SK-N-SH treated with all-trans-retinoic acid at 6 μM for 48 hours (cell line): ENCODE data around the gene BRD4.

ENCODE experiments used
- ATAC-seq: fragments of 200-7000 bp; cut with Tn5 transposase; 3 replicates; pipeline ENCODE4 v1.9.1; 2020; ENCODE audit warnings: mild to moderate bottlenecking, moderate library complexity
- ARNTL ChIP-seq: fragments of 450-650 bp; formaldehyde crosslinking; IDR thresholded peaks from 2 replicates; pipeline ENCODE4 v1.5.0; 2020; ENCODE audit warnings: low read depth, mild to moderate bottlenecking, moderate library complexity, borderline replicate concordance
- BACH2 ChIP-seq: fragments of 250-450 bp; sonication (Bioruptor Pico); IDR thresholded peaks from 2 replicates; pipeline ENCODE4 v1.9.0; 2021; ENCODE audit warnings: mild to moderate bottlenecking, borderline replicate concordance
- CREB5 ChIP-seq: fragments of 250-450 bp; sonication (Bioruptor Pico); IDR thresholded peaks from 2 replicates; pipeline ENCODE4 v1.5.1; 2020; ENCODE audit warnings: low read depth, mild to moderate bottlenecking, moderate library complexity
- CSDC2 ChIP-seq: fragments of 250-450 bp; sonication (Bioruptor Pico); IDR thresholded peaks from 2 replicates; pipeline ENCODE4 v1.5.0; 2020; ENCODE audit warnings: mild to moderate bottlenecking, moderate library complexity
- CSRNP3 ChIP-seq: fragments of 250-450 bp; sonication (Bioruptor Pico); IDR thresholded peaks from 2 replicates; pipeline ENCODE4 v1.5.1; 2021; ENCODE audit warnings: mild to moderate bottlenecking, moderate library complexity
- ESRRG ChIP-seq: fragments of 250-450 bp; sonication (Bioruptor Pico); IDR thresholded peaks from 2 replicates; pipeline ENCODE4 v1.6.1; 2021; ENCODE audit warnings: mild to moderate bottlenecking
- GLIS3 ChIP-seq: fragments of 250-450 bp; sonication (Bioruptor Pico); IDR thresholded peaks from 2 replicates; pipeline ENCODE4 v1.5.0; 2020; ENCODE audit warnings: mild to moderate bottlenecking, moderate library complexity
- ISL1 ChIP-seq: fragments of 250-450 bp; sonication (Bioruptor Pico); IDR thresholded peaks from 2 replicates; pipeline ENCODE4 v2.1.2; 2022; ENCODE audit warnings: mild to moderate bottlenecking, moderate library complexity
- OSR1 ChIP-seq: fragments of 250-450 bp; sonication (Bioruptor Pico); IDR thresholded peaks from 2 replicates; pipeline ENCODE4 v1.8.0; 2022; ENCODE audit warnings: moderate library complexity, mild to moderate bottlenecking, inconsistent platforms
- POU6F1 ChIP-seq: fragments of 250-450 bp; sonication (Bioruptor Pico); IDR thresholded peaks from 2 replicates; pipeline ENCODE4 v1.8.0; 2021; ENCODE audit warnings: low read depth, mild to moderate bottlenecking, moderate library complexity, borderline replicate concordance
- PPARA ChIP-seq: fragments of 250-450 bp; sonication (Bioruptor Pico); IDR thresholded peaks from 2 replicates; pipeline ENCODE4 v1.5.0; 2020; ENCODE audit warnings: mild to moderate bottlenecking, borderline replicate concordance
- SNAI2 ChIP-seq: fragments of 250-450 bp; sonication (Bioruptor Pico); IDR thresholded peaks from 2 replicates; pipeline ENCODE4 v1.5.0; 2020; ENCODE audit warnings: mild to moderate bottlenecking, moderate library complexity
- TCF4 ChIP-seq: fragments of 250-450 bp; sonication (Bioruptor Pico); IDR thresholded peaks from 2 replicates; pipeline ENCODE4 v1.8.0; 2021; ENCODE audit warnings: mild to moderate bottlenecking, moderate library complexity, borderline replicate concordance
- TSHZ2 ChIP-seq: fragments of 250-450 bp; sonication (Bioruptor Pico); IDR thresholded peaks from 2 replicates; pipeline ENCODE4 v1.5.0; 2020; ENCODE audit warnings: mild to moderate bottlenecking, moderate library complexity
- ZC3H10 ChIP-seq: fragments of 250-450 bp; sonication (Bioruptor Pico); IDR thresholded peaks from 2 replicates; pipeline ENCODE4 v1.5.1; 2021; ENCODE audit warnings: mild to moderate bottlenecking, moderate library complexity
- ZFP3 ChIP-seq: fragments of 250-450 bp; sonication (Bioruptor Pico); IDR thresholded peaks from 2 replicates; pipeline ENCODE4 v1.5.0; 2020; ENCODE audit warnings: mild to moderate bottlenecking, moderate library complexity
- ZFP30 ChIP-seq: fragments of 450-650 bp; formaldehyde crosslinking; IDR thresholded peaks from 2 replicates; pipeline ENCODE4 v1.5.0; 2022; ENCODE audit warnings: mild to moderate bottlenecking, moderate library complexity
- ZNF565 ChIP-seq: fragments of 450-650 bp; formaldehyde crosslinking; conservative IDR thresholded peaks from 2 replicates; pipeline ENCODE4 v1.5.0; 2020; ENCODE audit warnings: low read depth, mild to moderate bottlenecking, moderate library complexity
- ZNF70 ChIP-seq: fragments of 450-650 bp; formaldehyde crosslinking; IDR thresholded peaks from 2 replicates; pipeline ENCODE4 v1.5.0; 2020; ENCODE audit warnings: mild to moderate bottlenecking, moderate library complexity

The BRD4 gene

GRCh38 chr19:15292847-15293582 lies 39.3 kb downstream of the BRD4 start:
- no peak for ATAC-seq
- no peak for TF ChIP-seq ZFP3 (CRISPR knock-in tag)
- TF ChIP-seq TCF4 (CRISPR knock-in tag) = 0 out of 2 replicates have a peak, but pooled peaks have one; percentile 16

GRCh38 chr19:15292140-15292539 lies 40.2 kb downstream of the BRD4 start:
- TF ChIP-seq TCF4 (CRISPR knock-in tag) (0 out of 2 replicates have a peak, but pooled peaks have one; percentile 16), CREB5 (CRISPR knock-in tag) (no peak)
- ATAC-seq = no peak

GRCh38 chr19:15291548-15292021 lies 40.8 kb downstream of the BRD4 start:
- ATAC-seq = no peak
- TF ChIP-seq ISL1 (CRISPR knock-in tag) (no peak), ZNF70 (no peak), POU6F1 (CRISPR knock-in tag) (no peak), ZNF565 (no peak), SNAI2 (CRISPR knock-in tag) (no peak), ZC3H10 (CRISPR knock-in tag) (no peak), ESRRG (CRISPR knock-in tag) (no peak), ARNTL (CRISPR knock-in tag) (no peak), CREB5 (CRISPR knock-in tag) (no peak), BACH2 (CRISPR knock-in tag) (no peak), OSR1 (CRISPR knock-in tag) (no peak), TSHZ2 (no peak)

GRCh38 chr19:15291089-15291488 lies 41.2 kb downstream of the BRD4 start:
- no peak for ATAC-seq
- TF ChIP-seq ZC3H10 (CRISPR knock-in tag) (no peak), CREB5 (CRISPR knock-in tag) (no peak), GLIS3 (no peak), ESRRG (CRISPR knock-in tag) (no peak), ARNTL (CRISPR knock-in tag) (no peak), ZFP30 (CRISPR knock-in tag) (no peak), PPARA (CRISPR knock-in tag) (no peak), CSDC2 (CRISPR knock-in tag) (no peak), ISL1 (CRISPR knock-in tag) (no peak), SNAI2 (CRISPR knock-in tag) (no peak), ZNF70 (no peak), POU6F1 (CRISPR knock-in tag) (no peak), CSRNP3 (CRISPR knock-in tag) (no peak), TSHZ2 (no peak), TCF4 (CRISPR knock-in tag) (no peak)
